Measurements from ENCODE around the gene DNAAF1. TPM values are rescaled to one million over a fixed set of nuclear protein-coding genes. Genes with fewer than 3 reads are reported as not detected.
"Not testable (repeated sequence)": the region's sequence is repeated elsewhere in the genome, so short reads cannot be mapped to it uniquely, and the experiment has no call there.

Gene DNAAF1
- total RNA-seq, 6 experiments from 2014 or later = 0.37 to 5.6 (median 2.1) TPM; not detected in 2

DNA sequence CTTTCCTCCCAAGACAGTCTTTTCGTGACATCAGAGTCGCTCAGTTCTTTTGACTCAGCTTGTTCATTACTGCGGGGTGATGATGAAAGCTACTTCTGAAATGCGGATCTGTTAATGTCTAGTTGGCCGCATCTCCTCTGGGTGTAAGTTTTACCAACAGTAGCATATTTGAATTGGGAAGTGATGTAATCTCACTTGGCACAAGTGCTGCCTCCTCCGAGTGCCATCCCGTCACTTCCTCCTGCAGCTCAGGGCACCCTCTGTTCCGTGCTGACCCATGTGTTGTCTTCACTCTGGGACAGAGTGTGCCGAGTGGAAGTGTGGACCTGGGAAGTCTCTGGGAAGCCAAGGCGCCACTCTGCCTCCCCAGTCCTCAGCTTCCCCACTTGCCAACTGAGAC lies 54.8 kb downstream of the DNAAF1 start:
- ATAC-seq (peak; percentile 23 to 76 (median 69)), DNase-seq (no peak)
- 44% methylated on average over 5 of the region's 10 CpGs for WGBS (ENCODE audit: insufficient coverage, low coverage, low lambda C conversion rate, missing lambda C conversion rate)
- Histone ChIP-seq H3K27ac (no peak overlapping the region), H3K4me3 (no peak overlapping the region), H3K27me3 (no peaks in the 10 kb centered on the region), H3K4me1 (no peaks in the 10 kb centered on the region), H3K9me3 (no peaks in the 10 kb centered on the region), H3K36me3 (no peaks in the 10 kb centered on the region)
- intact Hi-C loops (cut with DNase I) = no loop called here
- TF ChIP-seq POLR2A (IDR thresholded peaks at IDR 0.05) = no peak
- TF ChIP-seq, protein P1, sequence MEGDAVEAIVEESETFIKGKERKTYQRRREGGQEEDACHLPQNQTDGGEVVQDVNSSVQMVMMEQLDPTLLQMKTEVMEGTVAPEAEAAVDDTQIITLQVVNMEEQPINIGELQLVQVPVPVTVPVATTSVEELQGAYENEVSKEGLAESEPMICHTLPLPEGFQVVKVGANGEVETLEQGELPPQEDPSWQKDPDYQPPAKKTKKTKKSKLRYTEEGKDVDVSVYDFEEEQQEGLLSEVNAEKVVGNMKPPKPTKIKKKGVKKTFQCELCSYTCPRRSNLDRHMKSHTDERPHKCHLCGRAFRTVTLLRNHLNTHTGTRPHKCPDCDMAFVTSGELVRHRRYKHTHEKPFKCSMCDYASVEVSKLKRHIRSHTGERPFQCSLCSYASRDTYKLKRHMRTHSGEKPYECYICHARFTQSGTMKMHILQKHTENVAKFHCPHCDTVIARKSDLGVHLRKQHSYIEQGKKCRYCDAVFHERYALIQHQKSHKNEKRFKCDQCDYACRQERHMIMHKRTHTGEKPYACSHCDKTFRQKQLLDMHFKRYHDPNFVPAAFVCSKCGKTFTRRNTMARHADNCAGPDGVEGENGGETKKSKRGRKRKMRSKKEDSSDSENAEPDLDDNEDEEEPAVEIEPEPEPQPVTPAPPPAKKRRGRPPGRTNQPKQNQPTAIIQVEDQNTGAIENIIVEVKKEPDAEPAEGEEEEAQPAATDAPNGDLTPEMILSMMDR (IDR thresholded peaks at IDR 0.05) = no peak

DNA sequence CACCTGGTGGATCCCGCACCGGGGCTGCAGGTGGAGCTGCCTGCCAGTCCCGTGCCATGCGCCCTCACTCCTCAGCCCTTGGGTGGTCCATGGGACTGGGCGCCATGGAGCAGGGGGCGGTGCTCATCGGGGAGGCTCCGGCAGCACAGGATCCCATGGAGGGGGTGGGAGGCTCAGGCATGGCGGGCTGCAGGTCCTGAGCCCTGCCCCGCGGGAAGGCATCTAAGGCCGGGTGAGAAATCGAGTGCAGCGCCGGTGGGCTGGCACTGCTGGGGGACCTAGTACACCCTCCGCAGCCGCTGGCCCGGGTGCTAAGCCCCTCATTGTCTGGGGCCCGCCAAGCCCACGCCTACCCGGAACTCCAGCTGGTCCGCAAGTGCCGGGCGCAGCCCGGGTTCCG lies 59.4 kb downstream of the DNAAF1 start:
- H3K4me1 ChIP-seq; intact Hi-C loops (cut with DNase I); H3K36me3 ChIP-seq; H3K4me3 ChIP-seq; ATAC-seq; H3K27ac ChIP-seq; H3K27me3 ChIP-seq; DNase-seq; H3K9me3 ChIP-seq: not testable (repeated sequence)
- 100% methylated on average over 1 of the region's 26 CpGs for WGBS (ENCODE audit: insufficient coverage, low coverage, low lambda C conversion rate, missing lambda C conversion rate)

DNA sequence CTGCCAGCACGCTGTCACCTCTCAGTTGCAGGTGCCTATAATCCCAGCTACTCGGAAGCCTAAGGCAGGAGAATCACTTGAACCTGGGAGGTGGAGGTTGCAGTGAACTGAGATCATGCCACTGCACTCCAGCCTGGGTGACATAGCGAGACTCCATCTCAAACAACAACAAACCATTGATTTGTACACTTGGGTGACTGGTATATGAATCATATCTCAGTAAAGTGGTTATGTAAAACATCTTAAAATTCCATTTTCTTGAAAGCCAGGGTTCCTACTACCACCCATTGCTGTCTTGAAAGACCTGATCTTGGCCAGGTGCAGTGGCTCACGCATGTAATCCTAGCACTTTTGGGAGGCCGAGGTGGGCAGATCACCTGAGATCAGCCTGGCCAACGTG lies 60.0 kb downstream of the DNAAF1 start:
- H3K4me3 ChIP-seq; H3K27me3 ChIP-seq; H3K27ac ChIP-seq; H3K36me3 ChIP-seq; ATAC-seq; DNase-seq; H3K9me3 ChIP-seq; intact Hi-C loops (cut with DNase I); H3K4me1 ChIP-seq: not testable (repeated sequence)
- 88% methylated on average over 4 of the region's 6 CpGs for WGBS (ENCODE audit: insufficient coverage, low coverage, low lambda C conversion rate, missing lambda C conversion rate)

DNA sequence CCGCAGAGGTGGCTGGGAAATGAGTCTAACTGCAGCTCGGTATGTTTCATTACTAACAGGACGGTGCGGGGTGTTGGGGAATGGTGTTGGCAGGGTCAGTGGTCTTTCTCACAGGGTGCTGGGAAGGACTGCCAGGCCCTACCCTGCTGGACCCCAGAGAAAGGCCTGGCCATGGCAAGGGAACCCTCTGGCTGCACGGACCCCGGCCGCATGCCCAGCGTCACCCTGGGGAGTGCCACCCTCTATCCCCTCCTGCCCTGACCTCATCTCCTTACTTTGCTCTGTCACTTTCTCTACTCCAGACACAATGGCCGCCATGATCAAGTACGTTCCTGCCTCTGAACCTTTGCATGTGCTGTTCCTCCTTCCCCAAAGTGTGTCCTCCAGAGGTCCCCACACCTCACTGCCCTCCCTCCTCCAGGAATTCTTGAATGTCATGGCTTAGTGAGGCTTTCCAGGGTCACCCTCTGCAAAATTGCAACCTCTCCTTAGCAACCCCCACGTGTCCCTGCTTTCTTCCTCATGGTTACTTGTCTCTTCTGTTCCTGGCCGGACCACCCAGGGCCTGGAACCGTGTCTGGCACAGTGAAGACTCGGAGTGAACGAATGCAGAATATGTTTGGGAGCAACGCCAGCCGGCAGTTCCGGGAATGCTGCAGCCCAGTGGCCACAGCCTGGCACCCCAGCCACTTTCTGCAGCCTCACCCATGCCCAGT lies 61.0 kb downstream of the DNAAF1 start:
- DNase-seq (no peak), ATAC-seq (peak in 1 of 4 donors; percentile 40)
- H3K4me1 ChIP-seq = no peaks in the 10 kb centered on the region
- intact Hi-C loops (cut with DNase I) = no loop called here
- H3K27me3 ChIP-seq = no peaks in the 10 kb centered on the region
- H3K4me3 ChIP-seq = no peak overlapping the region
- H3K36me3 ChIP-seq = no peaks in the 10 kb centered on the region
- no peak overlapping the region for H3K27ac ChIP-seq
- TF ChIP-seq, protein P1 (IDR thresholded peaks at IDR 0.05) = no peak
- TF ChIP-seq POLR2A (IDR thresholded peaks at IDR 0.05) = no peak
- H3K9me3 ChIP-seq = no peaks in the 10 kb centered on the region
- WGBS (ENCODE audit: insufficient coverage, low coverage, low lambda C conversion rate, missing lambda C conversion rate) = 83% methylated on average over 11 of the region's 18 CpGs

DNA sequence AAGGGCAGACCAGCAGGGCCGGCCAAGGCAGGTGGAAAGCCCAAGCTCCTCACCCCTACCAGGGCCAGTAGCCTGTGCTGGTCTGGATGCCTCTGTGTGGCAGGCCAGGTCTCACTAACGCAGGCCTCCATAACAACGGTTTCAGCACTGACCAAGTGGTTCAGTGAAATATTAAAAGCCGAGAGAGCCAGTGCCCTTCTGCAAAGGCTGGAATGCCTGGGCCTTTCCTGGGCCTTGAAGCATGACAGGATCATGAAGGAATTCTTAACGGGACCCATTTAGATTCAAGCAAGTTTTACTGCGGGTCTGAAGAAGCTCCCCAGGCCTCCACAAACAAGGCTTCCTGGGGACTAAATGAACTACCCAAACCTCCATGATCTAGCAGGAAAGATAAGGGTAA lies 62.1 kb downstream of the DNAAF1 start:
- intact Hi-C loops (cut with DNase I) = no loop called here
- DNase-seq (no peak), ATAC-seq (no peak)
- no peak overlapping the region for H3K27ac ChIP-seq
- no peak overlapping the region for H3K4me3 ChIP-seq
- no peaks in the 10 kb centered on the region for H3K27me3 ChIP-seq
- no peaks in the 10 kb centered on the region for H3K36me3 ChIP-seq
- WGBS (ENCODE audit: insufficient coverage, low coverage, low lambda C conversion rate, missing lambda C conversion rate) = 31% methylated on average over 2 of the region's 6 CpGs
- no peaks in the 10 kb centered on the region for H3K4me1 ChIP-seq
- H3K9me3 ChIP-seq = no peaks in the 10 kb centered on the region
- no peak for TF ChIP-seq POLR2A (IDR thresholded peaks at IDR 0.05)
- TF ChIP-seq, protein P1 (IDR thresholded peaks at IDR 0.05) = no peak
